HG02885 (cell line): ENCODE data around the gene OR4X1.
"Not testable (repeated sequence)": the region's sequence is repeated elsewhere in the genome, so short reads cannot be mapped to it uniquely, and the experiment has no call there.

Experiments used
- ATAC-seq: cut with Tn5 transposase; IDR thresholded peaks from one replicate; pipeline ENCODE4 v1.9.1; 2021; ENCODE audit warnings: mild to moderate bottlenecking; ENCODE audit not compliant: unreplicated experiment, poor library complexity

Gene OR4X1, protein sequence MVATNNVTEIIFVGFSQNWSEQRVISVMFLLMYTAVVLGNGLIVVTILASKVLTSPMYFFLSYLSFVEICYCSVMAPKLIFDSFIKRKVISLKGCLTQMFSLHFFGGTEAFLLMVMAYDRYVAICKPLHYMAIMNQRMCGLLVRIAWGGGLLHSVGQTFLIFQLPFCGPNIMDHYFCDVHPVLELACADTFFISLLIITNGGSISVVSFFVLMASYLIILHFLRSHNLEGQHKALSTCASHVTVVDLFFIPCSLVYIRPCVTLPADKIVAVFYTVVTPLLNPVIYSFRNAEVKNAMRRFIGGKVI

DNA sequence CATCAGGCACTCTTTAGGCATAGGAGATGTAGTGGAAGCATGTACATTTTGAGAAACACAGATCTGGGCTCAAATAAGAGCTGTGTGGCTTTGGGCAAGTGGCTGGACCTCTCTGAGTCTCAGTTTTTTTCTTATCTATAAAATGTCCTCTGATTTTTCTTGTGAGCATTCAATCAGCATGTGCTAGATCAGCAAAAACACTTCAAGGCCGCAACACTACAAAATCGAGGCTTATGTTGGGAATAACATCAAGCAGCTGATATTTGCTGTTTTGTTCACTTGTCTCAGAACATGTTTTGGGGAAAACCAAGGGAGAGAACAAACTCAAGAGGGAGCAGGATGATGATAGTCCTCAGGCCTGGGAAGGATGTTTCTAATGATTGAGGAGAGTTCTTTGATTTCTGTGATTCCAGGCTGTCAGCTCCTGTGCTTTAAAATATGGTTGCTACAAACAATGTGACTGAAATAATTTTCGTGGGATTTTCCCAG is at the start of gene OR4X1:
Gene OR4X1 (plus strand): TSS at position 439 of the 489 bp plus-strand sequence. CDS start 0 bp downstream, at position 439.
- no peak for ATAC-seq

DNA sequence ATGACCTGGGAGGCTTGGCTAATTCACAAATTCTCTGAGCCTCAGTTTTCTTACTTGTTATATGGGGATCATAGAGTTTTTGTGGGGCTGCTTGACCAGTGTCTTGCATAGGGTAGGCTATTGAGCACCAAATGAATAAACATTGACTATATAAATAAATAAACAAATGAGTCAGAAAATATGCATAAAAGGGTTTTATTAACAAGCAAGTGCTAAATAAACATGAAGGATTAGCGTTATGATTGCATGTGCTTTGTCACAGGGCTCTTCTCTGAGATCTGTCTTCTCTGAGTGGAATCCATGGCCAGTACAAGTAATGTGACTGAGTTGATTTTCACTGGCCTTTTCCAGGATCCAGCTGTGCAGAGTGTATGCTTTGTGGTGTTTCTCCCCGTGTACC is 47.2 kb upstream of the OR4X1 start, which contains the start of gene OR4B1:
Gene OR4B1 (plus strand): TSS at position 301 of the 400 bp plus-strand sequence. CDS start 0 bp downstream, at position 301.
- no peak for ATAC-seq

DNA sequence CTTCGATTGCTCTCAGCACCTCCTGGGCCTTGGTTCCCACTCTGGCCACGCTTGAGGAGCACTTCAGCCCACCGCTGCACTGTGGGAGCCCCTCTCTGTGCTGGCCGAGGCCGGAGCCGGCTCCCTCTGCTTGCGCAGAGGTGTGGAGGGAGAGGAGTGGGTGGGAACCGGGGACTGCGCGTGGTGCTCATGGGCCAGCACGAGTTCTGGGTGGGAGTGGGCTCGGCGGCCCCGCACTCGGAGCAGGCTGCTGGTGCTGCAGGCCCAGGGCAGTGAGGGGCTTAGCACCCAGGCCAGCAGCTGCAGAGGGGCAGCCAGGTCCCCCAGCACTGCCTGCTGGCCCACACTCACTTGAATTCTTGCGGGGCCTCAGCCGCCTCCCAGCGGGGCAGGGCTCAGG is 34.9 kb upstream of the OR4X1 start:
- ATAC-seq = no peak

DNA sequence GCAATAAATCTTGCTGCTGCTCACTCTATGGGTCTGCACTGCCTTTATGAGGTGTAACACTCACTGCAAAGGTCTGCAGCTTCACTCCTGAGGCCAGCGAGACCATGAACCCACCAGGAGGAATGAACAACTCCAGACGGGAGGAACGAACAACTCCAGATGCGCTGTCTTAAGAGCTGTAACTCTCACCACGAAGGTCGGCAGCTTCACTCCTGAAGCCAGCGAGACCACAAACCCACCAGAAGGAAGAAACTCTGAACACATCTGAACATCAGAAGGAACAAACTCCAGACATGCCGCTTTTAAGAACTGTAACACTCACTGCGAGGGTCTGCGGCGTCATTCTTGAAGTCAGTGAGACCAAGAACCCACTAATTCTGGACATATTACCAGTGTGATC is 33.6 kb upstream of the OR4X1 start:
- not testable (repeated sequence) for ATAC-seq

DNA sequence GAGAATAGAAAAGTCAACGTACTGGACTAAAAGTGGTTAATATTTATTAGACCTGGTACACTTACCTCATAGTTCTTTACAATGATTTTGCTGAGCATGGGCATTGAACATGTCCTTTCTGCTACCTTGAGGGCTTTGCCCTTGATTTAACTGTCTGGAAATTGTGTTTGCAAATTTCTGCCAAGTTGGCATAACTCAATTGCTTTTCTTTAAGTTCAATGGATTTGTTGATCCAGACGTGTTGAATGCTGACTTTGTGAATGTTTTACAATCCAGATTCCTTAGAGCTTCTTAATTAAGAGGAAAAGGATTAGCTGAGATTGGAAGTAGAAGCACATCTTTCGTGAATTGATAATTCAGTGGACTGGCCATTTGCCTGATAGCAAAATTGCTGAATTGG is 25.9 kb upstream of the OR4X1 start:
- no peak for ATAC-seq

DNA sequence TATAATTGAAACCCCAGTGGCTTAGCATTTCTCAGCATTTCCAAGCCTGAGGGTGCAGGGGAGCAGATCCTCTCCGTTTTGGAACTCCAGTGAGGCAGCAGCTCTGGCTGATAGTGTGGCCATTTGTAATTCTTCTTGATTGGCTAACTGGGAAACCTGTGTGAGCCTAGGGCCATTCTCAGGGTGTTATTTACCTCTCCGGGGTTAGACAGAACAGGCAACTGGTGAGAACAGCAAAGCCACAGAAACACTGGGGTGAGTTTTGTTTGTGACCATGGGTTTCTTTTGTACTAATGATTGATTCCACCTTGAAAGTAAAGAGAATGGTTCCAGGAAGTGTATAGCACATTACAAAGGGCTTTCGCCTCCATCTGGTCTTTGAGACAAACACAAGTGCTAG is 21.2 kb upstream of the OR4X1 start:
- no peak for ATAC-seq

DNA sequence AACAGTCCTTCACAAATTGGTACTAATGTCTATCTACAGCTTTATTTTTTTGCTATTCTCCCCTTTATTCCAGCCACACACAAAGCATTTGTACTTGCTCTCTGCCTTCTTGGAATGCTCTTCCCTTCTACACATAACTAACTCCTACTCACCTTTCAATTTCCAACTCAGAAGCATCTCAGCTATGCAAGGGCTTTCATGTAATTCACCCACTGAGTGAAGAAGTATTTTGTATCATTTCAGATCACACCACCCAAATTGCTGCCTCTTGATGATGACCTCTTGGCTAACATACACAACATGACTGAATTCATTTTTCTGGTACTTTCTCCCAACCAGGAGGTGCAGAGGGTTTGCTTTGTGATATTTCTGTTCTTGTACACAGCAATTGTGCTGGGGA is 18.9 kb upstream of the OR4X1 start, which contains the start of gene OR4X2:
Gene OR4X2 (plus strand): TSS at position 301 of the 400 bp plus-strand sequence. CDS start 0 bp downstream, at position 301.
- ATAC-seq = no peak

DNA sequence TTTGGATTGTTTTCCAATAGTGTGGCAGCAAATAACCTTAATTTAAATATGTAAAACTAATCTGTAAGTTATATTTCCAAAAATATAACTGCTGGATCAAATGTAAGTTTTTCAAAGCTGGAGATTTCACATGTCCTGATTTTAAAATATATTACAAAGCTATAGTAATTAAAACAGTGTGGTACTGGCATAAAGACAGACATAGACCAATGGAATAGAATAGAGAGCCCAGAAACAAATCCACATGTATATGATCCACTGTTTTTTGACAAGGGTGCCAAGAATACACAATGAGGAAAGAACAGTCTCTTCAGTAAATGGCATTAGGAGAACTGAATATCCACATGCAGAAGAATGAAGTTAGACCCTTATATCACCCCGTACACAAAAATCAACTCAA is 14.8 kb upstream of the OR4X1 start:
- ATAC-seq = no peak

DNA sequence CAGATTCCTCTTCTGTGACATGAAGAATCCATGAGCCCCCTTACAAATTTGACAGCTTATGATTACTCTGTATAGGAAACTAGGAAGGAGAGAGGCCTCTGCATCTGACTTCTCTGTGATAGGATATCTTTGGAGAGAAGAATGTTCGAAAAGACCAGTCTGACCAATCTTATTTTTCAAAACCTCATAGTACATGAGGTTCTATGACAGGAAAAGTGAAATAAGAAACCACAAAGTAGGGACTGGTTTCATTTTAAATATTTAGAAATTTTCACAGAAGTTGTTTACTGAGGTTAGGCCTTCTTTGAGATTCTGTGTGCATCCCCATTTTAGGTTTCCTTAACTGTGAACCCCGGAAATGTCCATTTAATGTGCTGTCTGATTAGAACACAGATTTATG is 2.1 kb upstream of the OR4X1 start:
- ATAC-seq = peak; percentile 76

DNA sequence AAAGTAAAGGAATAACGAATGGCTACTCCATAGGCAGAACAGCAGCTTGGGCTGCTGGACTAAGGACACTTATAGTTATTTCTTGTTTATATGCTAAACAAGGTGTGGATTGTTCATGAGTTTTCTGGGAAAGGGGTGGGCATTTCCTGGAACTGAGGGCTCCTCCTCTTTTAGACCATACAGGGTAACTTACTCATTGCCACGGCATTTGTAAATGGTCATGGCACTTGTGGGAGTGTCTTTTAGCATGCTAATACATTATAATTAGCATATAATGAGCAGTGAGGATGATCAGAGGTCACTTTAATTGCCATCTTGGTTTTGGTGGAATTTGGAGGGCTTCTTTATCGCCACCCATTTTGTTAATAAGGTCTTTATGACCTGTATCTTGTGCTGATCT is 7.0 kb downstream of the OR4X1 start:
- ATAC-seq = no peak

DNA sequence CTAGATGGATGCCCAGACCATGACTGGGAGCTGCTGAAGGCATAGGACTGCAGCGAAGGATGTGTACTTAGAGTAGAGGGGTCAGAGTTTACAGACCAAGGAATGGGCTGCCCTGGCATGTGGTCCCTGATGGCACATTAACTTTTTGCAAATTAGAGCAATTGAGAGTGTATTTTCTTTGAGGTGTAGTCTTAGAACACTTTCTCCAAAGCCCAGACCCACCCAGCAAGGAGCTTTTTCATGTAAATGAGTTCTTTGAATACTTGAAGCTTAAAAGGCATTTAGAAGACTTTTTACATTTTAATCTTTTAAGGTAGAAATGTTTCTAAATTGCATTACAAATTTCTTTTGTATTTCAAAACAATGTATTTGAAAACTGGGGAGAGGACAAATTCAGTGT is 8.9 kb downstream of the OR4X1 start:
- ATAC-seq = no peak

DNA sequence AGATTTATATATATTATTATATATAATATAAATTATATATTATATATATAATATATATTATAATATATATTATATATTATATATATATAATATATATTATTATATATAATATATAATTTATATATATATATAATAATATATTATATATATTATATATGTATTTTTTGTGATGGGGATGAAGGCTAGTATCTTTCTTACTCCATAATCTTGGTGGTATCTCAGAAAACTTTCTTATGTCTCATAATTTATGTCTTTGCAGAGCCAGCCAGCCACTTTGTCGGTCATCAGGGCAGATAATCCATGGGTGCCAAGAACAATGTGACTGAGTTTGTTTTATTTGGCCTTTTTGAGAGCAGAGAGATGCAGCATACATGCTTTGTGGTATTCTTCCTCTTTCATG is 42.3 kb downstream of the OR4X1 start, which contains the start of gene OR4S1:
Gene OR4S1 (plus strand): TSS at position 301 of the 400 bp plus-strand sequence. CDS start 0 bp downstream, at position 301.
- no peak for ATAC-seq

DNA sequence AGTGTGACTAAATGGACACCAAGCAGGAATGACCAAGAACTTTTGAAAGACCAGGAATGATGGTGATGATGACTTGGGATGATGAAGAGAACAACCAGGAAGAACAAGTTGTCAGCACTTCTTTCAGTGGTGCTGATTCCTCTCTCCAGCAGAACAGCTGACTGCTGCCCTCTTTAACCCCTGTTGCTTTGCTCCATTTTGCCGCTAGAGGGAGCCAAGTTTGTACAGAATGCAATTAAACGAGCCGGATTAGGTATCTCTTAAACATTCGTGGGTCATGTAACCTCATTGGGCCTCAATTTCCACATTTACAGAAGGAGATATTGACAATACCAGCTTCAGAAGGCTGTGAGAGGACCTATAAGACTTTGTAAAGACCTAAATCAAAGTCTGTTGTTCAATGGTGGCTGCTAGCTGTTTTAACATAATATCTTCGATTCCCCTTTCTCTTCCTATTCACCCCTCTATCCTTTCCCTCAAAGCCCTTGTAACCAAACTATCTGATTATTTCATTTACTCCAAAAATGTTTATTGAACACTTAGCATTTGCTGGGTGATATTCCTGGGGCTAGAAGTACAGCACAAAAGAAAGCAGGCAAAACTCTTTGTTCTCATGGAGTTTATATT is 44.2 kb downstream of the OR4X1 start:
- ATAC-seq = peak; percentile 96

DNA sequence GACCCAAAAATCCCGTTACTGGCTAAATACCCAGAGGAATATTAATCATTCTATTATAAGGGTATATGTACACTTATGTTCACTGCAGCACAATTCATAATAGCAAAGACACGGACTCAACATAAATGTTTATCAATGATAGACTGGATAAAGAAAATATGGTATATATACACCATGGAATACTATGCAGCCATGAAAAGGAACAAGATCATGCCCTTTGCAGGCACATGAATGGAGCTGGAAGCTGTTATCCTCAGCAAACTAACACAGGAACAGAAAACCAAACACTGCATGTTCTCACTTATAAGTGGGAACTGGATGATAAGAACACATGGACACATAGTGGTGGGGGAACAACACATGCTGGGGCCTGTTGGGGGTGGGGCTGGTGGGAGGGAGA is 49.9 kb downstream of the OR4X1 start:
- not testable (repeated sequence) for ATAC-seq
